GM04503 (cell line): ENCODE data around the gene ZBTB45.

ENCODE experiments used
- DNase-seq: peaks from one replicate; pipeline ENCODE4 v3.0.0-alpha.2; 2012; ENCODE audit warnings: low read depth

Gene ZBTB45

GRCh38 chr19:58538257-58539168, 18.9 kb upstream of the ZBTB45 start:
- DNase-seq: no peak

GRCh38 chr19:58536852-58537798, 17.5 kb upstream of the ZBTB45 start:
- DNase-seq: no peak

DNA sequence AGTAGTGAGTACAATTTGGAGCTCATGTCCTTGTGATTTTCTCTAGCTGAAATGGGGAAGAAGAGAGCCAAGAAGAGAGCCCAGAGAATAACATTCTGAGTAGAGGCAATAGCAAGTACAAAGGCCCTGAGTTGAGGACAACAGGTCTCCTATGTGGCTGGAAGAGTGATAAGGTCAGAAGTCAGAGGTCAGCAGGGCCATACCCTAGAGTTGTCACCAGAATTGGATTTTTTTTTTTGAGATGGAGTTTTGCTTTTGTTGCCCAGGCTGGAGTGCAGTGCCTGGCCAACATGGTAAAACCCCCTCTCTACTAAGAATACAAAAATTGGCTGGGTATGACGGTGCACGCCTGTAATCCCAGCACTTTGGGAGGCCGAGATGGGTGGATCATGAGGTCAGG, 16.2 kb upstream of the ZBTB45 start:
- DNase-seq: no peak

DNA sequence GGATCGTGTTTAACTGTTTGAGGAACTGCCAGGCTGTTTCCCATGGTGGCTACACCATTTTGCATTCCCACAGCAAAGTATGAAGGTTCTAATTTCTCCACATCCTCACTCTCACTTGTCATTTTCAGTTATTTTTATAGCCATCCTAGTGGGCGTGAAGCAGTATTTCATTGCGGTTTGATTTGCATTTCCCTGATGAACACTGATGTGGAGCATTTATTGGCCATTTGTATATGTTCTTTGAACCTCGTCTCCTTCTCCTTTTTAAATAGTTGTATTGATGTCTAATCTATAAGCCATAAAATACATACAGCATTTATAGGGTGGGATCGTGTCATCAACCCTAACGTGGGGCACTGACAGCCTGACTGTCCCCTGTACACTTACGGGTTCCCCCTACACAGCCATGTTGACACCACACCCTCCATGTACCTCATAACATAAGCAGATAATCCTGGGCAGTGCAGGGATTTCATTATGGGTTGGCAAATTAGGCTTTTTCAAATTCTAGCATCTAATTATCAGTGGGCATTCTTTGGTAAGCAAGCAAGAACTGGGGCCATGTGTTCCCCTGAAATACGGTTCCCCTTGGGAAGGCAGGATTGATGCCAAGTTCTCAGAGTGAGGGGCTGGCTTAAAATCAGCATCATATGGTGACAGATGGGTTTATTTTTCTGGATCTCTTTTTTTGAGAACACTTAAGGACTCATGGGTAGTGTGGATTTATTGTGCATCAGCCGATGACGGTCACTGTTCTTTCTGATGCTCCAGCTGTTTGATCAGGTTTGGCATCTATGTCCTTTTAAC, 11.6 kb upstream of the ZBTB45 start:
- no peak for DNase-seq

DNA sequence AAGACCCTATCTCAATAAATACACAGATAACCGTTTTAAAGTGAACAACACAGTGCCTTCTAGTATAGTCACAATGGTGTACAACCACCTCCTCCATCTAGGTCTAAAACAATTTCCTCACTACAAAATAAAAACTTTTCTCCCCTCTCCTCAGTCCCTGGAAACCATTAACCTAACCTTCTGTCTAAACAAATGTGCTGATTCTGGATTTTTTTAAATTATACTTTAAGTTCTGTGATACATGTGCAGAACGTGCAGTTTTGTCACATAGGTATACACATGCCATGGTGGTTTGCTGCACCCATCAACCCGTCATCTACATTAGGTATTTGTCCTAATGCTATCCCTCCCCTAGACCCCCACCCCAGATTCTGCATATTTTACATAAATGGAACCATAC, 9.8 kb upstream of the ZBTB45 start:
- DNase-seq: no peak

DNA sequence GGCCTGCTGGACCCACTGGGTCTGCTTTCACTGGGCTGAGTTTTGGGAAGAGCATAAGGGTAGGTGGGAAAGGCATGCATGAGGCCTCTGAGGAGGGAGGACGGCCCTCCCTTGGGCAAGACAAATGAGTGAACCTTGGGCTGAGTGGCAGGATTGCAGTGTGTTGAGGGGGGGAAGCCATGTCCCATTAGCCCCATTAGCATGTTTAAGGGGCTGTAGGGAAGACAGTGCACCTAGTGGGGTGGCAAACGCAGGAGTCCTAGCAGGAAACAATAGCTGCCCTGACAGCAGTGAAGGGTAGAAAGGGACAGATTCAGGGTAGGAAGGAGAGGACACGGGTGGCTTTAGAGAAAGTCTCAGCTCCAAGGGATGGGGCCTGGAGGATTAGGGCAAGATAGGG, 3.1 kb upstream of the ZBTB45 start:
- no peak for DNase-seq

DNA sequence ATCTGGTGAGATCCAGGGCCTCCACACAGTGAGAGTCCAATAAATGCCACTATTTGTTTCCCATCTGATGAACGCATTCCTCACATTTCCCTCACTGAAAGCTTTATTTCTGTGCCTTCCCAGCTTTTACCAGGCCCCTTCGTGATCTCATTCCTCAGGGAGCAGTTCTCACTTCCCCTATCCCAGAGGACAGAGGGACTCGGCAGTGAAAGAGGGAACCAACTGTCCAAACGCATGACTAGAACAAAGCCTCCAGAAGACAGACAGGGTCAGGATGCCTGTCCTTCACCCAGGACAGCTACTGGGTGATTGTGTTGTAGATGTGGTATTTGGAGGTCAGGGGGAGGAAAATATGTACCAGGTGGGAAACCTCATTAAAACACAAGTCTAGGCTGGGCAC, 2.0 kb upstream of the ZBTB45 start:
- no peak for DNase-seq

DNA sequence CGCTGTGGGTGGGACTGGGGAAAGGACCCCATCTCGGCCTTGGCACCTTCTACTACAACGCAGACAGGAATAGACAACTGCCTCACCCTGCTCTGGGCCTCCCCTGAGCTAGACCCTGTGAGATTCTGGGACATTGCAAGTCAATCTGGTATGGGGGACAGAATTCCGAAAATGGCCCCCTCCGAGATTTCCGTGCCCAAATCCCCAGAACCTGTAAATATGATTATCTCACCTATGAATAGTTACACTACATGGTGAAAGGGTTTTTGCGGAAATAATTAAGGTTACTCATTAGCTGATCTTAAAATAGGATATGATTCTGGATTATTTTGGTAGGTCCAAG, 618 bp upstream of the ZBTB45 start:
- DNase-seq: no peak

- DNase-seq: peak; percentile 32
Measured at GRCh38 chr19:58519087-58519354, 589 bp downstream of the ZBTB45 start.

- no peak for DNase-seq
Measured at GRCh38 chr19:58518256-58519086, 1.1 kb downstream of the ZBTB45 start.

- DNase-seq: no peak
Measured at GRCh38 chr19:58516964-58517833, 2.4 kb downstream of the ZBTB45 start.

DNA sequence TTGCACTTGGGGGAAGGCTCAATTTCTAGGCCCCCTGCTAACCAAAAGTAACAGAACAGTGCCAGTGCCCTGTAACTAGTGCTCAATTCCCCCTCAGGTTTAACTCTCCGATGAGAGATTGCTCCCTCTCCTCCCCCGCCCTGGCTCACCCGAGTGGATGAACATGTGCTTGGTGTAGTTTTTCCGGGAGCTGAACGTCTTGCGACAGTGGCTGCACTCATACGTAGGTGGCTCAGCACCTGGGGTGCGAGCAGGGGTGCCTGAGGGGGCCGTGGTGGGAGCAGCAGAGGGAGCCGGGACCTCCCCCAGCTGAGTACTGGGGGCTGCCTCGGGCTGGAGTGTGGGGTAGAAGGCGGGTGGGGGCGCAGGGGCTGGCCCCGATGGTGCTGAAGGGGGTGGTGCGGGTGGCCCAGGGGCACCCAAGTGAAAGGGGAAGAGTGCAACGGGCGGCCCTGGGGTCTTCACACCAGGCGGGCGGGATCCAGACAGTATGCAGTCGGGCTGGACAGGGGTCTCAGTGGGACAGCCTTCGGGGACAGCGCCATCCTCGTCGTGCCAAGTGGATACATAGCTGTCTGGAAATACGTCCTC, 3.3 kb downstream of the ZBTB45 start:
- DNase-seq: no peak

DNA sequence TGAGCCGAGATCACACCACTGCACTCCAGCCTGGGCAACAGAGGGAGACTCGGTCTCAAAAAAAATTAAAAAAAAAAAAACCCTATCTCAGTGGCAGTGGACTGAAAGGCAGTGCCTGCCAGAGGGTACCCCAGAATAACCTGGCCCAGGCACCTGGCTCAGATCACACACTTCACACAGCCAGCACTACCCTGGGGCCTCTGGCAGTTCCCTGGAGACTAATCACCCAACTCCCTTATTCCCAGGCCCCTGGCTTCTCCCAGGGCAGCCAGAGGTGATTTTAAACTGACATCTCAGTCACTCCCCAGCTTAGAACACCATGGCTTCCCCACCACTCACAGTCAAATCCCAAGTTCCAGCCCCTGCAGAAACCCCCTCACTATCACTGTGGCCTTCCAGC, 4.4 kb downstream of the ZBTB45 start:
- no peak for DNase-seq

DNA sequence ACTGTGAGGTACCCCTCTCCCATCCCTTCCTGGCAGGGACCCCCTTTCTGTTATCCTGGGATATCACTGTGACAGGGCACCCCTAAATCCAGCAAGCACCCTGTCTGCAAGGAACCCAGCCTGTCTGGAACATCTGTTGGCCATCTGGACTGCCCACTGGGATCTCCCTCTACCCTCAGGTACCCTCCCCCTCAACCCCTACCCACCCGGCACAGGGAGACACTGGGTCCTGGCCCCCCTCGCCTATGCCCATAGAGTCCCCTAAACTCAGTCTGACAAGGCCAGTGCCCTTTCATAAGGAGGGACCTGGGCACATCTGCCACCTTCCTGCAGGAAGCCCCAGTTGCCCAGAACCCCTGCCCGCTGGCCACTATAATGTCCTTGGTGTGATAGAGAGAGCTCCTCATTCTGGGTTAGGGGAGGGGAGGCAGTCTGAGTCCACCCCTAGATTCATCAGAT, 5.0 kb downstream of the ZBTB45 start:
- DNase-seq: no peak

GRCh38 chr19:58513694-58514563, 5.7 kb downstream of the ZBTB45 start:
- no peak for DNase-seq

- no peak for DNase-seq
Measured at GRCh38 chr19:58513213-58513693, 6.4 kb downstream of the ZBTB45 start.

DNA sequence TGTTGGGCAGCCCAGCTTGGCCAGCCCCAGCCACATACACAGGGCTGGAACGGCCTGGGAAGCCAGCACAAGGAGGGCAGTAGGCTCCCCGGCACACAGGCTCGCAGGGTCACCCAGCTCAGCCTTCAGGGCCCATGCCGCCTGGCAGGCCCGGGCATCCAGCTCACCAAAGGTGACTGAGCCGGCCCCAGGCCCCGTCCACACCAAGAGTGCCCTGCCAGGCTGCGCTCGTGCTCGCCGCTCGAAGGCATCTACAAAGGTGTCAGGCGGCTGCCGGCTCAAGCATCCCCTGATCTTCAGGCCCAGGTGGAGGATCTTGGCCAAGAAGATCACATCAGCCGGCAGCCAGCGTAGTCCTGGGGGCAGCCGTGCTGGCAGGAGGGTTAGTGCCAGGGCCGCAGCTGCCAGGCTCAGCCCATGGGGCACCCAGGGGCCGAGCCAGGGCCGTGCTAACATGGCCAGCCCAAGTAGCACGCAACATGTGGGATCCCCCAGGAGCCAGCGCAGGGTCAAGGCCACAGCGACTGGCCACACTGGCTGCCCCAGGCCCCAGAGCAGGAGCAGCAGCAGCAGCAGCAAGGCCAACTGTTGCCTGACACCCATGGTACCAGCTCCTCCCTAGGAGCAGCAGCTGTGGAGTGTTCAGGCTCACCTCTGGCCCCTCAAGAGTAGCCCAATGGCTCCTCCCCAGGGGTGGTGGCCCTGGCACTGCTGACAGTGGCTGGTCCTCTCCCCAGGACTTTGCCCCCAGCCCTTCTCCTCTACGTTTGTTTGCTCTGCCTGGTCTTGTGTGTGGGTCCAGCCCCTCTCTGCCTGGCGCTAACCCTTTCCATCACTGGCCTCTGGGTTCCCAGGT, 8.0 kb downstream of the ZBTB45 start, which contains the start of gene SLC27A5:
SLC27A5 (minus strand) TSS at position 640 of the 856 bp plus-strand sequence; CDS start at position 603, 37 bp downstream.
- no peak for DNase-seq
